H1 (cell line): ENCODE measurements around the gene ABCA5. TPM values are rescaled to one million over a fixed set of nuclear protein-coding genes. Genes with fewer than 3 reads are reported as not detected.
A peak's percentile ranks its signal among the peaks of the same experiment; 100 is the strongest.

Experiments used
- CTCF ChIA-PET: fragments of 300-600 bp; sonication (Branson Sonifier 250); formaldehyde crosslinking; loops from one replicate; lab custom pipeline; 2021; ENCODE audit not compliant: partially characterized antibody; lab: Charles Lee
- POLR2A ChIA-PET: fragments of 300-600 bp; sonication (Branson Sonifier 250); formaldehyde crosslinking; loops from one replicate; lab custom pipeline; 2021; ENCODE audit warnings: inconsistent platforms; ENCODE audit not compliant: partially characterized antibody; lab: Charles Lee
- DNase-seq, 2 experiments: peaks; one replicate each; pipeline versions ENCODE4 v3.0.0 to v3.0.0-alpha.2; 2010 to 2022; ENCODE audit warnings: low spot score in 2 of 2, low read depth in 1 of 2, mixed read lengths in 1 of 2
- FAIRE-seq: peaks from 2 replicates; lab custom pipeline; 2011; peaks lifted over from hg19 to GRCh38; lab: Jason Lieb, UNC
- H2AFZ ChIP-seq: 2 replicates; pipeline ENCODE4 v1.8.1; 2012; ENCODE audit warnings: low read length, inconsistent platforms
- H2AK5ac ChIP-seq: 2 replicates; pipeline ENCODE4 v1.6.1; 2013; ENCODE audit warnings: low read depth, low read length
- H2BK120ac ChIP-seq: replicated peaks from 2 replicates; pipeline ENCODE3; 2013; ENCODE audit warnings: low read depth, low read length, inconsistent platforms
- H2BK12ac ChIP-seq: 2 replicates; pipeline ENCODE4 v1.6.1; 2013; ENCODE audit warnings: low read depth, low read length
- H2BK15ac ChIP-seq: 2 replicates; pipeline ENCODE4 v1.6.1; 2013; ENCODE audit warnings: low read length
- H2BK20ac ChIP-seq: 2 replicates; pipeline ENCODE4 v1.6.1; 2013; ENCODE audit warnings: low read length
- H2BK5ac ChIP-seq: 2 replicates; pipeline ENCODE4 v1.6.1; 2013; ENCODE audit warnings: low read depth, low read length
- H3K14ac ChIP-seq: 2 replicates; pipeline ENCODE4 v1.6.1; 2013; ENCODE audit warnings: inconsistent platforms; ENCODE audit not compliant: insufficient read length
- H3K18ac ChIP-seq: 2 replicates; pipeline ENCODE4 v1.6.1; 2013; ENCODE audit warnings: low read length; ENCODE audit errors: extremely low read depth
- H3K23ac ChIP-seq: 2 replicates; pipeline ENCODE4 v1.6.1; 2013; ENCODE audit warnings: inconsistent platforms; ENCODE audit not compliant: insufficient read length
- H3K23me2 ChIP-seq: 2 replicates; pipeline ENCODE4 v1.6.1; 2013; ENCODE audit warnings: low read depth, low read length
- H3K27ac ChIP-seq: 2 replicates; pipeline ENCODE4 v1.6.1; 2011; ENCODE audit warnings: low read depth, low read length, inconsistent platforms
- H3K27me3 ChIP-seq, 4 experiments: replicated peaks in 1 of 4; 1 replicate in 1 of 4; 2 replicates in 3 of 4; pipeline versions ENCODE4 v1.6.1 to v1.8.1; 2011 to 2013; ENCODE audit warnings: low read length in 3 of 4, mild to moderate bottlenecking in 3 of 4, inconsistent platforms in 2 of 4, mixed read lengths in 2 of 4, moderate library complexity in 1 of 4; ENCODE audit not compliant: control insufficient read depth in 3 of 4, insufficient read depth in 3 of 4; ENCODE audit errors: extremely low read depth in 1 of 4
- H3K36me3 ChIP-seq, 4 experiments: 2 replicates each; pipeline versions ENCODE4 v1.6.1 to v1.8.1; 2011 to 2013; ENCODE audit warnings: mild to moderate bottlenecking in 4 of 4, low read length in 3 of 4, moderate library complexity in 2 of 4, control low read depth in 1 of 4, inconsistent platforms in 1 of 4; ENCODE audit not compliant: insufficient read depth in 4 of 4, control insufficient read depth in 2 of 4
- H3K4ac ChIP-seq: replicated peaks from 2 replicates; pipeline ENCODE3; 2013; ENCODE audit warnings: low read length, low read depth, mixed read lengths, inconsistent platforms; ENCODE audit not compliant: insufficient read length
- H3K4me1 ChIP-seq, 4 experiments: replicated peaks in 1 of 4; 1 replicate in 1 of 4; 2 replicates in 3 of 4; pipeline versions ENCODE4 v1.6.1 to v1.8.1; 2011 to 2013; ENCODE audit warnings: low read length in 3 of 4, inconsistent platforms in 2 of 4, mixed read lengths in 1 of 4; ENCODE audit not compliant: insufficient read depth in 4 of 4, control insufficient read depth in 3 of 4
- H3K4me2 ChIP-seq, 2 experiments: 2 replicates each; pipeline versions ENCODE4 v1.6.1 to v1.8.1; 2011 to 2013; ENCODE audit warnings: low read depth in 2 of 2, low read length in 2 of 2, control low read depth in 1 of 2, inconsistent platforms in 1 of 2, mild to moderate bottlenecking in 1 of 2; ENCODE audit not compliant: insufficient read depth in 1 of 2
- H3K4me3 ChIP-seq, 4 experiments: fragments of 200-600, 300-600 bp in 1 of 4; sonication (generic), shearing (Covaris generic), sonication (Bioruptor Twin) in 1 of 4; 2 replicates each; pipeline versions ENCODE4 v1.5.1 to v1.8.1; 2011 to 2016; ENCODE audit warnings: low read length in 4 of 4, low read depth in 3 of 4, control low read depth in 2 of 4, inconsistent platforms in 2 of 4, mild to moderate bottlenecking in 2 of 4, mixed read lengths in 1 of 4, moderate library complexity in 1 of 4; ENCODE audit not compliant: insufficient read depth in 2 of 4; ENCODE audit errors: extremely low read depth in 1 of 4
- H3K56ac ChIP-seq: replicated peaks from 2 replicates; pipeline ENCODE3; 2013; ENCODE audit warnings: low read depth, mild to moderate bottlenecking, mixed read lengths, low read length, inconsistent platforms; ENCODE audit not compliant: insufficient read length
- H3K79me1 ChIP-seq: 2 replicates; pipeline ENCODE4 v1.6.1; 2013; ENCODE audit warnings: low read depth, low read length, control low read depth
- H3K79me2 ChIP-seq, 2 experiments: 2 replicates each; pipeline versions ENCODE4 v1.6.1 to v1.8.1; 2012 to 2013; ENCODE audit warnings: low read length in 2 of 2, mild to moderate bottlenecking in 2 of 2, inconsistent platforms in 1 of 2; ENCODE audit not compliant: insufficient read depth in 2 of 2, control insufficient read depth in 1 of 2
- H3K9ac ChIP-seq, 4 experiments: replicated peaks in 1 of 4; 1 replicate in 1 of 4; 2 replicates in 3 of 4; pipeline versions ENCODE4 v1.6.1 to v1.8.1; 2011 to 2013; ENCODE audit warnings: low read depth in 3 of 4, low read length in 3 of 4, control low read depth in 2 of 4, mild to moderate bottlenecking in 2 of 4, moderate library complexity in 2 of 4, inconsistent platforms in 1 of 4; ENCODE audit errors: extremely low read depth in 1 of 4
- H3K9me3 ChIP-seq, 2 experiments: 2 replicates each; pipeline versions ENCODE4 v1.6.1 to v1.8.1; 2012 to 2013; ENCODE audit warnings: mild to moderate bottlenecking in 2 of 2, moderate library complexity in 2 of 2, control low read depth in 1 of 2, inconsistent platforms in 1 of 2, low read depth in 1 of 2, low read length in 1 of 2, mixed read lengths in 1 of 2; ENCODE audit not compliant: insufficient read depth in 2 of 2
- H4K20me1 ChIP-seq, 2 experiments: replicated peaks in 1 of 2; 2 replicates each; pipeline versions ENCODE3 to v1.8.1; 2011 to 2013; ENCODE audit warnings: inconsistent platforms in 2 of 2, low read length in 2 of 2, mild to moderate bottlenecking in 1 of 2; ENCODE audit not compliant: insufficient read depth in 2 of 2, control insufficient read depth in 1 of 2
- H4K5ac ChIP-seq: 2 replicates; pipeline ENCODE4 v1.6.1; 2013; ENCODE audit warnings: low read length, low read depth, mixed read lengths, inconsistent platforms; ENCODE audit not compliant: insufficient read length
- H4K8ac ChIP-seq: 2 replicates; pipeline ENCODE4 v1.8.0; 2013; ENCODE audit warnings: mild to moderate bottlenecking, moderate library complexity, low read length, inconsistent platforms; ENCODE audit not compliant: insufficient read depth; ENCODE audit errors: extremely low read depth
- H4K91ac ChIP-seq: replicated peaks from 2 replicates; pipeline ENCODE3; 2013; ENCODE audit warnings: low read length, mixed read lengths, inconsistent platforms; ENCODE audit not compliant: insufficient read length
- BCL11A ChIP-seq, 2 experiments: IDR thresholded peaks; one replicate each; pipeline ENCODE4 v1.6.1; 2011; ENCODE audit warnings: low read depth in 2 of 2, low read length in 2 of 2, mild to moderate bottlenecking in 2 of 2
- CTCF ChIP-seq, 3 experiments: IDR thresholded peaks; 1 replicate in 2 of 3; 2 replicates in 1 of 3; pipeline versions ENCODE4 v1.5.1 to v1.6.1; 2011; ENCODE audit warnings: low read length in 3 of 3, mild to moderate bottlenecking in 3 of 3, inconsistent platforms in 2 of 3, low read depth in 1 of 3, moderate library complexity in 1 of 3; ENCODE audit not compliant: insufficient read depth in 1 of 3; ENCODE audit errors: control extremely low read depth in 1 of 3
- HDAC6 ChIP-seq: IDR thresholded peaks from one replicate; pipeline ENCODE4 v1.7.1; 2012; ENCODE audit warnings: low read depth, mild to moderate bottlenecking, inconsistent platforms, low read length, moderate library complexity
- JUN ChIP-seq: IDR thresholded peaks from 2 replicates; pipeline ENCODE4 v1.6.1; 2011; ENCODE audit warnings: low read depth, mild to moderate bottlenecking, improper control_type of control experiment, low read length
- RAD21 ChIP-seq, 2 experiments: IDR thresholded peaks in 1 of 2; conservative IDR thresholded peaks in 1 of 2; 2 replicates each; pipeline ENCODE4 v1.6.1; 2011; ENCODE audit warnings: low read depth in 2 of 2, low read length in 2 of 2, improper control_type of control experiment in 1 of 2, inconsistent platforms in 1 of 2, mild to moderate bottlenecking in 1 of 2, moderate library complexity in 1 of 2
- WGBS, 2 experiments: shearing (Covaris generic) in 1 of 2; methylation state at CpG; one replicate each; pipeline versions ENCODE4 v1.1.6 to v1.1.7; 2013 to 2015; ENCODE audit warnings: low lambda C conversion rate in 2 of 2, mixed read lengths in 2 of 2, inconsistent platforms in 1 of 2, low coverage in 1 of 2, missing lambda C conversion rate in 1 of 2; ENCODE audit not compliant: insufficient replicate concordance in 2 of 2, insufficient coverage in 1 of 2, insufficient read length in 1 of 2; ENCODE audit errors: extremely low coverage in 1 of 2, missing lambda C conversion rate in 1 of 2; 5-methylcytosine and 5-hydroxymethylcytosine counted together
- polyA plus RNA-seq, 7 experiments: library from polyadenylated mRNA; depleted of rRNA in 3 of 7; stranded (reverse) in 5 of 7; unstranded in 2 of 7; fragments of >200 nt in 5 of 7; fragments of 200-250 nt in 2 of 7; gene quantifications; 1 replicate in 5 of 7; 2 replicates in 1 of 7; 4 replicates in 1 of 7; pipeline versions ENCODE4 v1.2.1 to v1.2.3, GENCODE V29; 2011 to 2013; ENCODE audit warnings: missing spikeins in 2 of 7, mixed read lengths in 2 of 7
- total RNA-seq: library from RNA; stranded (reverse); fragmentation: NEBNext Ultra II Directional; extraction: Animal tissue kit (Norgen Biotek cat#: 25700); gene quantifications from 2 replicates; pipeline ENCODE4 v1.2.1, GENCODE V29; 2021
- TF ChIP-seq, protein P1 (sequence below): IDR thresholded peaks from 2 replicates; pipeline ENCODE4 v1.6.1; 2012; ENCODE audit warnings: inconsistent platforms

The ABCA5 gene
- total and polyA plus RNA-seq, 2 of the 8 experiments (the other 6 are each of a cell fraction or from before 2014, with no cell fraction given): 1.3 to 4.1 TPM

GRCh38 chr17:69235338-69236058, 91.4 kb downstream of the ABCA5 start:
- CTCF ChIA-PET: interaction anchor here (0.6 to 1.8 kb wide), 20 partner anchors 14 to 804 kb away, joined by 3 to 22 read pairs (median 3); partner anchors contain the start of genes ABCA5 and ABCA6
- Histone ChIP-seq H2BK15ac (no peak overlapping the region), H2BK5ac (no peak overlapping the region), H4K8ac (no peak overlapping the region), H3K23me2 (no peaks in the 10 kb centered on the region), H3K27ac (no peak overlapping the region), H3K9ac (no peak overlapping the region), H3K79me2 (no peaks in the 10 kb centered on the region), H2AK5ac (no peak overlapping the region), H3K14ac (no peak overlapping the region), H3K18ac (no peak overlapping the region), H2BK12ac (no peak overlapping the region), H3K56ac (no peak overlapping the region), H3K23ac (no peak overlapping the region), H3K4me2 (no peak overlapping the region), H2BK120ac (no peak overlapping the region), H3K4me3 (no peak overlapping the region), H3K9me3 (no peaks in the 10 kb centered on the region), H3K79me1 (no peaks in the 10 kb centered on the region), H4K91ac (no peak overlapping the region), H3K27me3 (no peaks in the 10 kb centered on the region), H3K4ac (no peak overlapping the region), H2BK20ac (no peak overlapping the region), H4K20me1 (no peaks in the 10 kb centered on the region), H2AFZ (no peak overlapping the region), H3K36me3 (no peaks in the 10 kb centered on the region), H3K4me1 (no peaks in the 10 kb centered on the region), H4K5ac (no peak overlapping the region)
- FAIRE-seq (peak; percentile 88), DNase-seq (peak; percentile 57 to 91)
- TF ChIP-seq JUN (no peak), HDAC6 (no peak), BCL11A (IDR thresholded peaks at IDR 0.05; ENCODE audit: low read depth in 2 of 2, low read length in 2 of 2) (no peak), RAD21 (IDR thresholded peaks at IDR 0.05 in 1 of 2, conservative IDR thresholded peaks at IDR 0.05 in 1 of 2; ENCODE audit: low read depth in 2 of 2, low read length in 2 of 2) (peak; percentile 96 to 97), CTCF (IDR thresholded peaks at IDR 0.05; ENCODE audit: control extremely low read depth in 1 of 3, insufficient read depth in 1 of 3, low read depth in 1 of 3, low read length in 3 of 3) (peak; percentile 53 to 94 (median 83))
- TF ChIP-seq, protein P1, sequence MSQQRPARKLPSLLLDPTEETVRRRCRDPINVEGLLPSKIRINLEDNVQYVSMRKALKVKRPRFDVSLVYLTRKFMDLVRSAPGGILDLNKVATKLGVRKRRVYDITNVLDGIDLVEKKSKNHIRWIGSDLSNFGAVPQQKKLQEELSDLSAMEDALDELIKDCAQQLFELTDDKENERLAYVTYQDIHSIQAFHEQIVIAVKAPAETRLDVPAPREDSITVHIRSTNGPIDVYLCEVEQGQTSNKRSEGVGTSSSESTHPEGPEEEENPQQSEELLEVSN: no peak
- POLR2A ChIA-PET: no interaction called here
- 7% methylated on average over 1 of the region's 1 CpG; no CpG with 5 or more reads in 1 of the 2 experiments for WGBS, 2 experiments
